Fibroblast of gingiva (primary cell): ENCODE results near the gene PFKFB4.

ENCODE experiments used
- DNase-seq: peaks from one replicate; pipeline ENCODE4 v3.0.0-alpha.2; 2011; ENCODE audit warnings: low read depth

The PFKFB4 gene

DNA sequence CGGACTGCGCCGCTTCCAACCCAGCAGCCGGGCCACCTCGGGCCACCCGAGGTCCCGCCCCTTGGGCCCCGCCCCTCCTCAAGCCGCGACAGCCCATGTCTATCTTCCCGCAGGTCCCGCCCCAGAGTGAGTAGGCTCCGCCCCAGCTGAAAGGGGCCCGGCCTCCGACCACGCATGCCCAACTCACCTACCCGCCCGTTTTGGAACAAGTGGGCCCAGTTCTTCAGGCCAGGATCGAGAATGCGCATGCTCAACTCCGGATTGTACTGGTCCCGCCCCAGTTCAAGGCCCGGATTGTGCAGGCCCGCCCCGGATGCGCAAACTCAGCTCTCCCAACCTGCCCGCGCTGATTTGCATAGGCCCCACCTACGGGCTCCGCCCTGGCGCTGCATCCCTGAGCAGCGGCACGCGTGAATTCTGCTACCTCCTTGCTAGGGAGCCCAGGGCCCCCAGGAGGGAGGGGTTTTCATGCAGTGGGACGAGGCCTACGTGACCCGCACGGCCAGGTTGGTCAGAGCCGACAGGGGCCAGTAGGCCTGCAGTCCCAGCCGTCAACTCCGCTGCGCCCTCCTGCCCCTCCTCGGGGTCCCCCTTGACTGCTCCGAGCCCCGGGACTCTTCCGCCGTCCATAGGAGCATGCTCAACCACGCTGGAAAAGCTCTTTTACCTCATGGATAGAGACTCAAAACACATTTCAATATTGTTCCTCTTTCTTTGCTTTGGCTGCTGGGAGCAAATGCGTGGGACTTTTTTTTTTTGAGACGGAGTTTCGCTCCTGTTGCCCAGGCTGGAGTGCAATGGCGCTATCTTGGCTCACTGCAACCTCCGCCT is at the start of gene PFKFB4:
PFKFB4 (minus strand) TSS at position 8 of the 831 bp plus-strand sequence. CDS start 26 bp downstream, outside the sequence.
- peak; percentile 99 for DNase-seq

DNA sequence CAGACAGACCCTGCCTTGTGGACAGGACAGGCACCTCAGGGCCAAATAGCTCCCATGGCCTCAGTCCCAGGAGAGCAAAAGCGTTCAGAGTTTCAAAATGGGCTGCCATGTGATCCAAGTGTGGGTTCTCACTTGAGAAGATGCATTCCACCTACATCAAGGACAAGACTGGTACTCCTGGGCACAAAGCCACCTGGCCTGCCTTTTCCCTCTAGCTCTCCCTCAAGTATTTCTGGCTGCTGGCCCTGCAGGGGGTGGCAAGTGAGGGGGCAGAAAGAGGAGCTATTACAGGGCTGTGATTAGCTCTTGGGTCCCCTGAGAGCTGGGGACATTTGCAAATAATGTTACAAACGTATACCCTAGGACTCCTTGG is 45.0 kb upstream of the PFKFB4 start:
- DNase-seq, result peak; percentile 62

DNA sequence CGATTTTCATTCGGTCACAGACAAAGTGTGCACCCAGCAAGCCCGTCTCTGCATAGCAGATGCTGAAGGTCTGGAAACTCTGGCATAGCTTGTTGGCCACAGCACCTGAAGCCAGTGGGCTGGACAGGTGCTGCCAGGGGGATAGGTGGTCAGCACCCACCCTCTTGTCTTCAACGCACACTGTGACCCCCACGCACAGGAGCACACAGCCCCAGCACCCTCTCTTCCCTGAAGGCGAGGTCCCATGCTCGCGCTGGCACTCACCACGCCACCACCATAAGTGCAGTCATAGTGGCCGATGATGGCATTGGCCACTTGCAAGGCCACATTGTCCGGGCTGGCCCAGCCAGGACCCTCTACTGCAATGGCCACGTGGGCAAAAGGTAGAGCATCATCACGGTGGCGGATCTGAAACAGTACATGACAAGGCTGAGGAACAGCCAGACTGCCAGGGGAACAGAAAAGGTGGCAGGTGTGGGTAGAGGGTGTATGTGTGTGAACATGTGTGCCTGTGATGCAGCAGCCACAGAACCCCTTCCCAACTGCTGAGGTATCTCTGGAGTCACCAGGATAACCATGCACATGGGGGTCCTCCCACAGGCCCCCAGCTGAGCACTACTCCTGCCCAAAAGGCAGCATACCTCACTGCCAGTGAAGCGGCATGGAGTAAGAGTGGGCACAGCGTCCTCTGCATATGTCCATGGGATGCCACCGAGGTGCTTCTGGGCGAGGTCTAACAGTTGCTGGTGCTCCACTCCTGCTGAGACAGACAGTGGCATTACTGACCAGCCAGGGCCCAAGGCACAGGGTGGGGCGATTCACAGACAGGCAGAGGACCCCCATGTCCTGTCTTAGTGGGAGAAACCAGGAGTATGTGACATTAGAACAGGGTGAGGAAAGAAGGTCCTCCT is 44.4 kb upstream of the PFKFB4 start:
- DNase-seq, result no peak

DNA sequence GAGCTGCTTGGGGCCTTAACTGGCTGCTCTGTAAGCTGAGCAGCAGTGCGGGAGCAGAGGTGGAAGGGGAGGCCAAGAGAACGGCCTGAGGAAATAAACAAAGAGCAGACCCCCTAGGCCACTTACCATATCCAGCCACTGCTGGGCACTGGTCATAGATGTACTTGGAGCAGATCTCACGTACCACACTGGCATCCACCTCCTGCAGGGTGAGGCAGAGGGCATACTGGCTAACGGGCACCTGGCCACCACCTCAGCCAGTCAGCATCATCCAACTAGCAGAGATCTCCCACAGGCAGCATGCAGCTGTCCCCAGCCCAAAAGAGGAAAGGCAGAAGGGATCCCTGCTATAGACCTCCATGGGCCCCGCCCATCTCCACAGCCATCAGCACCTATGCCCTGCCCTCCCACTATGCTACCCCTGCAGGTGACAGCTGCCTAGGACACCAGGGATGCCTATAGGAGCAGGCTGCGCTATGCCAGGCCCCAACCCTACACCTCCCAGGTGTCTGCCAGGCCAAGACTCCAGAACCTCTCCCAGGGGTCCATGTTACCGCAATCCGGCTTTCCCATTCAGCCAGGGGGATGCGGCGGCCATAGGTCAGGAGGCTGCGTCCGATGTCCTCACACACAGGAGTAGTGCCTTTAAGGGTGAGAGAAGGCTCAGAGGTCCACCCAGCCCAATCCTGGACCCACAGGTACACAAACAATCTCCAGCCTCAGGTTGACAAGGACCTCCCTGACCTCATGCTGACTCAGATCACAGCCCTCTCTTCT is 43.1 kb upstream of the PFKFB4 start:
- no peak for DNase-seq

DNA sequence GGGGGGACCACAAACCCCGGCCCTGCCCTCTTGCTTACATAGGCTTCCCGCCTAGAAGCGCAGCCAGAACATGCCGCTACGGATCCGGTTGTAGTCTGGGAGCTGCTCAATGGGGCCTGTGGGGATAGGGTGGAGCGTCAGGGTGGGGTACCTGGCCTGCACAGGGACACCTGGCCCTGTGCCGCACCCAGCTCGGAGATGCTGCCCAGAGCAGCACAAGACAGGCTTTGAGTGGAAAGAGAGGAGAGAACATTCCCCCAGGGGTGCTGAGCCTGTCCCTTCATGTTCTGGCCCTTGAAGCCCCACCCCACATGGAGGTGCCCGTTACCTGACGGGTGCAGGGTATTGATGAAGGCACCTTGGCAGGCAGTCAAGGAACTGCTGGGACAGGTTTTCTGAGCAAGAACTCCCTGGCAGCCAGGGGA is 42.5 kb upstream of the PFKFB4 start:
- no peak for DNase-seq

DNA sequence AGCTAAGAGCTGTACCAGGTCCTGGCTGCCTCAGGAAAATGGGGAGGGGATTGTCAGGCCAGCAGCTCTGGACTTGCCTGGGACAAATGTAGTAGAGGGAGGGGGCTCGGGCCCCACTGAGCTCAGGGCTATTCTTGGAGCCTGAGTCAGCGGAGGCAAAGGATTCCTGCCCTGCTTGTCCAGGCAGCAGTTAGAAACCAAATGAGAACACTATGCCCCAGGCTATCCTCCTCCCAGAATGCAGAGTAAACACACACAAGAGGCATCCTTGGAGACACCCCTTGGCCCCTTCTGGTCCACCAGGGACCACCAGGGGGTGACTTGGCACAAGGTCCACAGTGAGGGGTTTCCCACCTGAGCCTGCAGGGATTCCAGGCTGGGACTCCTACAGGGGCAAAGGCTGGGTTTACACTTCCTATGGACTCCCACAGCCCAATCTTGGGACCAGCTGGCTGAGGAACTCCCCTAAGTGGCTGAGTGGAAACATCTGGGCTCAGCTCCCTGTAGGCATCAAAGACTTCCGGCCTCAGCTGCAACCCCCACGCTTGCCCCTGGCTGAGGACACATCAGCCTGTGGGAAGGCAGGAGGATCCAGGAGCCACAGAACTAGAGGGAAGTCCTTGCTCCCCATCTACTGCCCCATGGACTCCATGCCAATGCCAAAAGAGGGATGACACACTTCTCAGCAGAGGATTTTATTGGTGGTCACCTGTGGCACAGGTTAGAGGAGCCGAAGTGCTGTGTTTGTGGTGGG is 41.9 kb upstream of the PFKFB4 start:
- DNase-seq, result peak; percentile 97

DNA sequence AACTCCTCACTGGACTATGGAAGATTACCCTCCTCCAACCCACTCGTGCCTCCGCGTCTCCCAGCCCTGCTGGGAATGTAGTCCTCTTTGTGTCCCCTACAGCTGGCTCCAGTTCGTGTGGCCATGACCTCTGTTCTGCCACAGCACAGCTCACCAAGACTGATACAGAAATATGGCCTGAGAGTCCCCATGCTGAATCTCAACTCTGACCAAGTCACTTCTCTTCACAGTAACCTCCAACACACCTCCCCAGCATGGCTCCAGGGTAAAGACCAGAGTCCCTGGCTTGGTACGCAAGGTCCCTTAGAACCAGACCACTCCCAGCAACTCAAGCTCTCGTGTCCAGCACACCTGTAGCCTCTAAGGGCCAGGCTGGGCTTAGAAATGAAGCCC is 40.8 kb upstream of the PFKFB4 start:
- no peak for DNase-seq

DNA sequence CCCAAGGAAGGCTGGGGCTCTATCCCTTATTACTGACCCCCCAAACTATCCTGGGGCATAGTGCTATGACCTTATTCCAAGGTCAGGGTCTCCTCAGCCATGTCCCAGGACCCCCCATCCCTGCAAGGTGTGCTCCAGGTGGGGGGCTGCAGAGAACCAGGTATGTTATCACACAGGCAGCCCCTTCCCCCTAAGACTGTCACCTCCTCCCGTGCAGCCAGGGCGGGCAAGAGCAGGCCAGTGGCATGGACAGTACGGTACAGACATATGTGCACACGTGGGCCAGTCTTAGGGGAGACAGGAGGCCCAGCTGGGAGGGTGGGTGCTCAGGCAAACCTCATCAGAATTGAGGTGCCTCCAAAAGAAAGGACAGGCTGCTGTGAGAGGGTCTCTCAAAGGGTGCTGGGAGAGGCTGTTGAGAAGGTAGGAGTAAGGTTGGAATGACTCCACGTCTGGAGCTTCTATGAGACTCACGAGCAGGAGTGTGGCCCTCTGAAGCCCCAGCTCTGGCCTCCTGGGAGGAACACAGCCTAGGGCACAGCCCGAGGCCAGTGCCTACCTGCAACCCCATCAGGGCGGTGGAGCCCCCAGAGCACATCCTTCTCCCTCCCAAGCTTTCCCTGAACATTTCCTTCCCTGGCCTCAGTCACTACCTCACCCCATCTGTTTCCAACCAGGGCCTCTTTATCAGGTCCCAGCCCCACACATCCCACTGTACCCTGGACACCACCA is 40.2 kb upstream of the PFKFB4 start:
- no peak for DNase-seq

DNA sequence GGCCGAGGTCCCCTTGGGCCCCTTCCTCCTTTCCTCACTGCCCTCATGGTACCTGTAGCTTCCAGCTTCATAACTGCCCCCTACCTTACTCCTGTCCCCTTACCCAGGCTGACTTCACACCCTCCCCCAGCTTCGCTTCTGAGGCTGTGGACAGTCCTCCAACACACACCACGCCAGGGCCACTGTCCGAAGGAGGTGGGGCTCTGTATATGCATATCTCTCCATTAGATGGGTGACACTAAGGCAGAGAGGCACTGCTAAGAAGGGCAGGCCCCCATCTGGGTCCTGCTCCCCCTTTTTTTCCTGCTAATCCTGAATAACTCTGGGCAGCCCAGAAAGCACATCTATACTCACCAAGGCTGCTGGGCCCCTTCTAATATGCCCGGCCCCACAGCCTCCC is 39.6 kb upstream of the PFKFB4 start:
- no peak for DNase-seq

DNA sequence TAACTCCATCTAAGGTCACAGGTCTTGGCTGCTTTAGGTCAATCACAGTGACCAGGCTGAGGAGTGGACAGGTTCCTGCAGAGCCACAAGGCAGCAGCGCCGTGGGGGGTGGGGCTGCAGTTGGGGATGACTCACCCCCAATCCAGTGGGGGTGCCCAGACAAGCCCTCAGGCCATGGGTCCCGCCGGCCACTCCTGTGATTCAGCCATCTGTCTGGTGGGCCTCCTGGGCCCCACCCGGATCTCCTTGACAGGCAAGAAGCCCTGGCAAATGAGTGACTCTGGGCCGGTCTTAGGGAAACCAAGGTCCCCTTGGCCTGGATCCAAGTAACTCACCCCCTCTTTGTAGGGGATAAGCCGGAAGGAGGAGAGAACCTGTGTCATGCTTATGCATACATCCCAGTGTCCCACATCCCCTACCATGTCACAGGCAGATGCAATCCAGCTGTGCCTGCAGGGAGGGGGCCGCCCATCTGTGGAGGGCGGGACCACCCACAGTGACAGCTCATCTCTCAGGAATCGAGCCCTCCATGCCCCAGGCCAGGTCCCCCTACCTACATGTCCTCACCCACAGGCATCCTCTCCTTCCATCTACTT is 39.0 kb upstream of the PFKFB4 start:
- peak; percentile 77 for DNase-seq

DNA sequence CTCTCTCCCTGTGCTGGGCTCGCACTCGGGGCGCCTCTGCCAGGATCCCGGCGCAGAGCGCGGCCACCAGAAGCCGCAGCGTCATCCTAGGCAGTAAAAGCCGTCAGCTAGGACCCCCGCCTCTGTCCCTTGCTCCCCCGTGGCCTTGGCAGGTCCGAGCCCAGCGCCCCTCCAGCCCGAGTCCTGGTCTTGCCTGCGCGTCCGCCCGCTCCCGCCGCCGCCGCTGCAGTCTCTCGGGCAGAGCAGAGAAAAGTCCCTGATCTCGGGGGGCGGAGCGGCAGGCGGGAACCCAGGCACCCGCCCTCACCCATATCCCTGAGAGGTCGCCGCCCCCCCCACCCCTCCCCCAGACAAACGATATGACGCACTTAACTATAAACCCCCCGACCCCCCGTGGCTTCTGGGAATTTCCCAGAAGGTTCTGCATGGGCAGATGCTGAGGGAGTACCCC is 38.5 kb upstream of the PFKFB4 start, which contains the start of gene COL7A1:
COL7A1 (minus strand) TSS at position 255 of the 451 bp plus-strand sequence; CDS start at position 85, 170 bp downstream.
- DNase-seq, result peak; percentile 51

DNA sequence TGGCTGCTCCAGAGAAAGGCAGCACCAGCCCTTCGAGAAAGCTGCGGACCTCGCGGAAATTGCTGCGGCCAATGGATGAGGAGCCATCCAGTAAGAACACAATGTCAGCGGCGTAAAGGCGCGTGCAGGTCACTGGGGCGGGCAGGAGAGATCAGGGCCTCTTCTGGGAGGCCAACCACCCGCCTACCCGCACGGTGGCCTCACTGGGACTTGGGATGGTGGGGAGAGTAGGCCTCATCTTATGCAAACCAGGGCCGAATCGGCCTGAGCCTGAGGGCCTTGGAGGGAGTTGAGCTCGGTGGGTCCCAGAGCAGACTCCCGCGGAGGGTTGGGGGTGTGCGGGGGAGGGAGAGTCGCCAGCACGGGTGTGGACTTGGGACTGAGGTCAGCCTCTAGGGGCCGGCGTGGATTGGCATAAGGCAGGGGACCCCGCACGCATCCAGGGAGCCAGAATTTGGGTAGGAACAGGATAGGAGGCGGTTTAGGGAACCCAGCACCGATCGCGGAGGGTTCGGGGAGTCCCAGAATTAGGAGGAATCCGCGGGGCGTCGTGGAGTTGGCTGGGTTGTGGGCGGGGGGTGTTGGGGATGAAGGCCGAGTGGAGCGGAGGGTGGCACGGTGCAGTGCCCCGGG is 37.9 kb upstream of the PFKFB4 start:
- DNase-seq, result peak; percentile 56

DNA sequence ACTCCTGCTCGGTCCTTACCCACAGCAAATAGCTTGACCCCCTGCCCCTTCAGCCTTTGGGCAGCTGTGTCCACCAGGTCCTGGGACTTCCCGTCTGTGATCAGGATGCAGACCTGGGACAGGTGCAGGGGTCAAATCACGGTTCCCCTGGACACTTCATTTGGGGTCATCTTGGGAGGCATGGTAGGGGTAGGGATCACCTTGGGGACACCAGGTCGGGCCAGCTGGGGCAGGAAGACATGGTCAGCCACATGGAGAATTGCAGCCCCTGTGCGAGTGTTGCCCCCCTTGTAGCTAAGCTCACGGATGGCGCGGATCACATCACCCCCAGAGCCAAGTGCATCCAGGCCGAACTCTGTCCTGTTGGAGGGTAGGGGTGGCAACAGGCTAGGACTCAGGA is 36.7 kb upstream of the PFKFB4 start:
- DNase-seq, result no peak

DNA sequence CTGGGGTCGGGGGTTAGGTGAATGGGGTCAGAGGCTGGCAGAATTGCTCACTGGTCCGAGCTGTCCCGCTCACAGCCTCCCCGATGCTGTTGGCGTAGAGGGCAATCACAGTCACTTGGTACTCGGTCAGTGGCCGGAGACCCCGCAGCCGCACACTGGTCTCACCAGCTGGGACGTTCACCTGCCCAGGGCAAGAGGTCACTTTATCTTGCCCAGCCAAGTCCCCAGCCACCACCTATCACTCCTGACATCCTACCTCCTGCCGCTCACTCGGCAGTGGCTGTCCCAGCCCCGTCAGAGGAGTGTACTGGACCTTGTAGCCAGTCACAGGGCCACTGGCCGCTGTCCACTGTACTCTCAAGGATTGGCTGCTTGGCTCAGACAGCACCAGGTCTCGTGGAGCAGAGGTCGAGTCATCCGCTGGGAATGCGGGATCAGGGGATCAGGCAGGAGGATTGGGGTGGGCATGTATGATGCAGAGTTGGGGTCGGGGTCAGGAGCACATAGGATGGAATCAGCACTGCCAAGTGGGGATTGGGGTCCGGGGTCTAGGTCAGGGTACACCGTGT is 36.0 kb upstream of the PFKFB4 start:
- DNase-seq, result no peak

DNA sequence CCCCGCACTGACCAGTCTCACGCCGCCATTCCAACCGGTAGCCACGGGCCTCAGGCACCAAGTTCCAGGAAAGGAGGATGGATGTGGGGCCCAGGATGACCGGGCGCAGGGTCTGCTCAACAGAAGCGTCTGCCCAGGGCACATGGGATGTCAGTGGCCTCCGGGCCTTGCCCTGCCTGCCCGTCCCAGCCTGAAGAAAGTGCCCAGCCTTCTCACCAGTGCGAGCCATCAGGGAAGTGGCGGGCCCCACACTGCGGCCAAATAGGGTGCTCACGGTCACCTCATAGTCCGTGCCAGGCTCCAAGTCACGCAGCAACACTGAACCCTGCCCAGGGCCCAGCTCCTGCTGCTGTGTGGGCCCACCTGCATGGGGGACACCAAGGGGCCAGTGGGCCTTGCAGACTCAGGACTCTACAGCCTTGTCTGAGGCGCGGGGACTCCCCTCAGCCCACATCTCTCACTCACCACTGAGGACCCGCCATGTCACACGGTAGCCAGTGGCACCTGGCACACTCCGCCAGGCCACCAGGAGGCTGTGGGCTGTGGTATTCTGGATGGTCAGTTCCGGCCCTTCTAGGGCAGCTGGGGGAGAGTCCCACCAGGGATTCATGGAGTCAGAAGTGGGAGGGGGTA is 35.4 kb upstream of the PFKFB4 start:
- no peak for DNase-seq

DNA sequence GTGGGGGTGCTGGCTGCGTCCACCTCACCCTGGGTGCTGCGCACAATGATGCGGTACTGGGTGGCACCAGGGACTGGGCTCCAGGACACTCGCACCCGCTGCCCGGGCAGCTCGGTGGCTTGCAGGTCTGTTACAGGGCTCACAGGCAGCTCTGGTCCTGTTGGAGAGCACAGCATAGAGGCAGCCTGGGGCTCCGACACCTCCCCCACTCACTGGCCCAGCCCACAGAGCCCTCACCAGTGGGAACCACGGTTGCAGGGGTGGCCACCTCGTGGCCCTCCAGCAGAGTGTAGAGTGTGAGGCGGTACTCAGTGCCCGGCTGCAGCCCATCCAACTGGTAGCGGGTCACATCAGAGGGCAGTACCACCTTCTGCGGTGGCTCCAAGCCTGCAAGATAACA is 34.8 kb upstream of the PFKFB4 start:
- DNase-seq, result no peak

DNA sequence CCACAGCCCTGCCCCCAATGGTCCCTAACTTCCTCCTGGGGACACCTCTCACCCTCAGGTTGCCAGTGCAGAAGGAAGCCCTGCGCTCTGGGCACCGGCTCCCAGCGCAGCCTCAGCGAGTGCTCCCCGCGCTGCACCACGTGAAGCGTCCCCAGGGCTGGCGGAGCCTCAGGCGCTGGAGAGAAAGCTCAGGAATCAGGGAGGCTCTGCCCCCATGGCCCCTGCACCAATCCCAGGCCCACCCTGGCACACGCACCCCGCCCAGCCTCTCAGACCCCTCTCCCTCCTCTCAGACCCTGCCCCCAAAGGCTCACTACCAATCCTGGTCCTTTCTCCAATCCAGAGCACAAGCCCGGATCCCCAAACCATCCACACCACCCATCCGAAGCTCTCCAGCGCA is 31.6 kb upstream of the PFKFB4 start:
- no peak for DNase-seq

DNA sequence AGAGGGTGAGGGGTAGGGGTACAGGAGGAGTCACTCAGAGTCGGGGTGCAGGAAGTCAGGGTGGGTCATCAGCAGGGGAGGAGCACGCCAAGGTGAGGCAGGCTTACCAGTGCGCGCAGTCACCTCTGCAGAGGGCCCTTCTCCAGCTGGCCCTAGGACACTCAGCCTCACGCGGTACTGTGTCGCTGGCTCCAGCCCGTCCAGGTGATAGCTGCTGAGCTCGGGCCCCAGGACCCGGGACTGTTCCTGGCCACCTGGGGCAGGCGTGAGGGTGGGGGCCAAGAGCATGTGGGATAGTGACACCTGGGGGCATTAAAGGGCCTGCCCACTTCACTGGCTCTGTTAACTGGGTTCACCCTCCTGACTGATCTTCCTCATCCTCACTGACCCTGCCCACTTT is 31.1 kb upstream of the PFKFB4 start:
- DNase-seq, result no peak

DNA sequence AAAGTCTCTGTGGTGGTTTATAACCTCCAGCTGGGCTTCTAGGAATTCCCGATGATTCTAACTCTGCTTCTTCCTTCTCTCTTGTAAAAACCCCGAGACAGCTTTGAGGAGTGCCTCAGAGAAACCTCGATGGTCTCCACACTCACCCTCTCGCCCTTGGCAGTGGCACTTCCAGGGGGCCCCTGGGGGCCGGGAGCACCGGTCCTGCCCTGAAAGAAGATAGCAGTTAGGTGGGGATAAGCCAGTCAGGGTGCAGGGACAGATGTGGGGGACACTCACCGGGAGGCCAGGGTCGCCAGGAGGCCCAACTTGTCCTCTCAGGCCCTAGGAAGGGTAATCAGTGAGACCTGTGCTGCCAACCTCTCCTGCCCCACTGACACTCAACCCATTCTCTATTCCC is 28.8 kb upstream of the PFKFB4 start:
- DNase-seq, result no peak
